Erythroblast (primary cell): ENCODE results near the gene TTC27.

Experiments
- GATA1 ChIP-seq: IDR thresholded peaks from 2 replicates; pipeline ENCODE4 v1.6.1; 2011; ENCODE audit warnings: low read depth, mild to moderate bottlenecking, control low read depth, low read length, moderate library complexity
- POLR2A ChIP-seq: IDR thresholded peaks from 2 replicates; pipeline ENCODE4 v1.6.1; 2011; ENCODE audit warnings: mild to moderate bottlenecking, low read length

- no peak for TF ChIP-seq POLR2A
- no peak for TF ChIP-seq GATA1
Measured at GRCh38 chr2:32865399-32866068, 237.7 kb downstream of the TTC27 start.
